HUES6 (cell line): ENCODE data around the gene C6orf141.
"Not testable (repeated sequence)": the region's sequence is repeated elsewhere in the genome, so short reads cannot be mapped to it uniquely, and the experiment has no call there.

Source experiments
- H3K27ac ChIP-seq: 2 replicates; pipeline ENCODE4 v1.7.0; 2013; ENCODE audit warnings: low read depth, mild to moderate bottlenecking, low read length, inconsistent platforms
- H3K27me3 ChIP-seq: 2 replicates; pipeline ENCODE4 v1.6.1; 2013; ENCODE audit warnings: low read length; ENCODE audit not compliant: control insufficient read depth, insufficient read depth
- H3K36me3 ChIP-seq: 2 replicates; pipeline ENCODE4 v1.6.1; 2013; ENCODE audit warnings: low read length; ENCODE audit not compliant: control insufficient read depth, insufficient read depth
- H3K4me1 ChIP-seq: 2 replicates; pipeline ENCODE4 v1.6.1; 2013; ENCODE audit warnings: low read length; ENCODE audit not compliant: control insufficient read depth, insufficient read depth
- H3K4me3 ChIP-seq: 2 replicates; pipeline ENCODE4 v1.5.1; 2013; ENCODE audit warnings: low read depth, low read length
- H3K9ac ChIP-seq: one replicate; pipeline ENCODE4 v1.6.1; 2013; ENCODE audit warnings: mild to moderate bottlenecking, low read length
- H3K9me3 ChIP-seq: 2 replicates; pipeline ENCODE4 v1.6.1; 2013; ENCODE audit warnings: low read depth, low read length; ENCODE audit not compliant: control insufficient read depth, insufficient read depth

Gene C6orf141

DNA sequence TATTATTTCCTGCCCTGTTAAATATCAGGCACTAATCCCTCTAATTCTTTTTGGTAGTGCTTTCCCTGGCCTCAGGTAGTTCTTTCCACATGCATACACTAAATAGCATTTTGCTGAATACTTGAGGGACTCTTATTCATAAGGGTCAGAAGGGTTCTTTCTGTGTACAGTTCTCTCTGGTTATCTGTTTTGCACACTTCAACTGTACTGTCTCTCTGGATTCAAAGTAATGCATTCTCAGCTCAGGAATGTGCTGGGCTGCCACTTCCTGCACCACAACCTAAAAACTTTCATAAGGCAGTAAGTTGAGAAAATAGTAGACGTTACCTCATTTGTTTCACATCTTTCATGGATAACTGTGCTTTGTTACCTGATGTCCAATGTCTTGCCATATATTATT is 32.1 kb downstream of the C6orf141 start:
- no peaks in the 10 kb centered on the region for H3K27me3 ChIP-seq
- no peaks in the 10 kb centered on the region for H3K9me3 ChIP-seq
- H3K4me1 ChIP-seq = peaks cover 3% of the 10 kb centered on the region; the same call in 1 of the 2 replicates
- no peaks in the 10 kb centered on the region for H3K36me3 ChIP-seq
- H3K27ac ChIP-seq = no peak overlapping the region
- H3K9ac ChIP-seq = no peak overlapping the region
- no peak overlapping the region for H3K4me3 ChIP-seq

- not testable (repeated sequence) for H3K9me3 ChIP-seq, H3K36me3 ChIP-seq, H3K4me1 ChIP-seq, H3K4me3 ChIP-seq, H3K27ac ChIP-seq, H3K27me3 ChIP-seq, H3K9ac ChIP-seq
Measured at GRCh38 chr6:49587262-49587661, 36.8 kb downstream of the C6orf141 start.
